Globus pallidus (tissue), 1 donor: ENCODE measurements around the gene FBXO21.
A peak's percentile ranks its signal among the peaks of the same experiment; 100 is the strongest.

Source experiments
- DNase-seq: peaks from one replicate; pipeline ENCODE4 v3.0.0-alpha.2; 2015; ENCODE audit warnings: low spot score

The FBXO21 gene

GRCh38 chr12:117165342-117165741, 24.9 kb downstream of the FBXO21 start:
- no peak for DNase-seq

GRCh38 chr12:117162633-117163032, 27.6 kb downstream of the FBXO21 start:
- DNase-seq: no peak

- DNase-seq: no peak
Observed at GRCh38 chr12:117162167-117162539, 28.1 kb downstream of the FBXO21 start.

- no peak for DNase-seq
Observed at GRCh38 chr12:117161460-117162166, 28.7 kb downstream of the FBXO21 start.

- no peak for DNase-seq
Observed at GRCh38 chr12:117159674-117160073, 30.6 kb downstream of the FBXO21 start.

GRCh38 chr12:117158911-117159553, 31.2 kb downstream of the FBXO21 start:
- no peak for DNase-seq

GRCh38 chr12:117158096-117158495, 32.2 kb downstream of the FBXO21 start:
- no peak for DNase-seq

GRCh38 chr12:117155278-117156060, 34.8 kb downstream of the FBXO21 start:
- DNase-seq: no peak

- DNase-seq: no peak
Observed at GRCh38 chr12:117152793-117153775, 37.2 kb downstream of the FBXO21 start.

GRCh38 chr12:117151403-117152031, 38.8 kb downstream of the FBXO21 start:
- no peak for DNase-seq

- DNase-seq: no peak
Observed at GRCh38 chr12:117149431-117149830, 40.8 kb downstream of the FBXO21 start.

- DNase-seq: no peak
Observed at GRCh38 chr12:117148642-117149041, 41.6 kb downstream of the FBXO21 start.

GRCh38 chr12:117147639-117148038, 42.6 kb downstream of the FBXO21 start:
- DNase-seq: no peak

- no peak for DNase-seq
Observed at GRCh38 chr12:117145597-117146154, 44.6 kb downstream of the FBXO21 start.

- peak; percentile 64 for DNase-seq
Observed at GRCh38 chr12:117144599-117144998, 45.7 kb downstream of the FBXO21 start.

- DNase-seq: no peak
Observed at GRCh38 chr12:117143008-117143532, 47.2 kb downstream of the FBXO21 start.

GRCh38 chr12:117142094-117142493, 48.2 kb downstream of the FBXO21 start:
- no peak for DNase-seq

GRCh38 chr12:117141097-117141898, 49.0 kb downstream of the FBXO21 start:
- no peak for DNase-seq

- DNase-seq: no peak
Observed at GRCh38 chr12:117140397-117141096, 49.7 kb downstream of the FBXO21 start.
